ENCODE measurements around the gene KHDC4. TPM values are rescaled to one million over a fixed set of nuclear protein-coding genes. Genes with fewer than 3 reads are reported as not detected.

Gene KHDC4
- total and polyA plus RNA-seq, 10 of the 15 experiments (the other 5 are each of a cell fraction or from before 2014, with no cell fraction given): 11.7 to 109 (median 41.9) TPM

DNA sequence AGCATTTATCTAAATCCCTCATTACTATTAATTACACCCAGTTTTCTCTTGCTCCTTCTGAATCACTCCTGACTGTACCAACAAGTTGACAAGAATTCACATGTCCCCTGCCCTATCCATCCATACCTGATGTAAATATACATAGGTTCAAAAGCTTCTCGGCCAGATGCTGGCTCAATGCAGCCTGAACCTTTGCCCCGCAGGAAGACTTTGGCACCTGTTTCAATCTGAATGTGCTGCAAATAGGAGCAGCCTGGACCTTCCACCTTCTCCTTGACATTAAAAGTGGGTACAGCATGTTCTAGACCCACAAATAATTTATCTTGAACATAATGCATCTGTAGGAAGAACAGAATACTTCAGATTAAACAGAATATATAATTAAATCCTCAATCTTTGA lies 8.7 kb downstream of the KHDC4 start:
- SMC1A ChIA-PET (ENCODE audit: uncharacterized antibody, unreplicated experiment): no interaction called here
- ATAC-seq (no peak), FAIRE-seq (no peak), DNase-seq (ENCODE audit: low read depth, low spot score) (no peak)
- no peak overlapping the region for H3K4me2 ChIP-seq (ENCODE audit: control insufficient read depth, insufficient read depth)
- intact Hi-C loops (cut with micrococcal nuclease; ENCODE audit: unreplicated experiment): no loop called here
- TF ChIP-seq NRF1 (conservative IDR thresholded peaks at IDR 0.05; ENCODE audit: low read depth, low read length) (no peak), RB1 (IDR thresholded peaks at IDR 0.05; ENCODE audit: borderline replicate concordance) (no peak), SMC3 (IDR thresholded peaks at IDR 0.05; ENCODE audit: borderline replicate concordance, low read length) (no peak), CBX5 (IDR thresholded peaks at IDR 0.05; ENCODE audit: low read depth) (no peak), TAF1 (IDR thresholded peaks at IDR 0.05; ENCODE audit: borderline replicate concordance, low read depth, low read length) (no peak)
- TF ChIP-seq, protein P1, sequence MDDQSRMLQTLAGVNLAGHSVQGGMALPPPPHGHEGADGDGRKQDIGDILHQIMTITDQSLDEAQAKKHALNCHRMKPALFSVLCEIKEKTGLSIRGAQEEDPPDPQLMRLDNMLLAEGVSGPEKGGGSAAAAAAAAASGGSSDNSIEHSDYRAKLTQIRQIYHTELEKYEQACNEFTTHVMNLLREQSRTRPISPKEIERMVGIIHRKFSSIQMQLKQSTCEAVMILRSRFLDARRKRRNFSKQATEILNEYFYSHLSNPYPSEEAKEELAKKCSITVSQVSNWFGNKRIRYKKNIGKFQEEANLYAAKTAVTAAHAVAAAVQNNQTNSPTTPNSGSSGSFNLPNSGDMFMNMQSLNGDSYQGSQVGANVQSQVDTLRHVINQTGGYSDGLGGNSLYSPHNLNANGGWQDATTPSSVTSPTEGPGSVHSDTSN (IDR thresholded peaks at IDR 0.05; ENCODE audit: insufficient replicate concordance, low read depth, low read length): no peak
- H3K4me1 ChIP-seq (ENCODE audit: control insufficient read depth, insufficient read depth, low read length): no peaks in the 10 kb centered on the region
- CTCF ChIA-PET: no interaction called here
- H2AFZ ChIP-seq (ENCODE audit: control insufficient read depth, low read depth, low read length): no peak overlapping the region
- H3K36me3 ChIP-seq (ENCODE audit: control insufficient read depth in 2 of 2, insufficient read depth in 2 of 2, low read length in 1 of 2): peaks cover 17 to 49% of the 10 kb centered on the region in 2 experiments
- no peak overlapping the region for H3K4me3 ChIP-seq
- RAD21 ChIA-PET (ENCODE audit: unreplicated experiment): interaction anchor here (0.7 kb wide), 2 partner anchors 52 to 53 kb away, joined by 3 read pairs; partner anchors contain the start of gene ARHGEF2
- peaks cover 13% of the 10 kb centered on the region for H3K79me2 ChIP-seq (ENCODE audit: control insufficient read depth, insufficient read depth, low read length)
- WGBS (ENCODE audit: insufficient coverage, insufficient replicate concordance, low lambda C conversion rate, missing lambda C conversion rate): 94% methylated on average over 2 of the region's 2 CpGs
- BruUV-seq (replicated peaks): no TSS peak
- no peak overlapping the region for H3K27ac ChIP-seq (ENCODE audit: control insufficient read depth, insufficient read depth)
- no peak overlapping the region for H3K9ac ChIP-seq (ENCODE audit: control insufficient read depth, insufficient read depth, low read length)
- POLR2A ChIA-PET: interaction anchor here (0.5 to 0.7 kb wide), 3 partner anchors 8 to 280 kb away, joined by 3 to 5 read pairs (median 4); no protein-coding TSS in a partner anchor
- peaks cover 3% of the 10 kb centered on the region for H4K20me1 ChIP-seq (ENCODE audit: control insufficient read depth, insufficient read depth)
- no peaks in the 10 kb centered on the region for H3K9me3 ChIP-seq (replicated peaks; ENCODE audit: control insufficient read depth, insufficient read depth, low read length)
- in situ Hi-C loops (cut with MboI): no loop called here
- H3K27me3 ChIP-seq (replicated peaks in 1 of 2; ENCODE audit: control insufficient read depth in 2 of 2, insufficient read depth in 2 of 2, low read length in 1 of 2): no peaks in the 10 kb centered on the region

DNA sequence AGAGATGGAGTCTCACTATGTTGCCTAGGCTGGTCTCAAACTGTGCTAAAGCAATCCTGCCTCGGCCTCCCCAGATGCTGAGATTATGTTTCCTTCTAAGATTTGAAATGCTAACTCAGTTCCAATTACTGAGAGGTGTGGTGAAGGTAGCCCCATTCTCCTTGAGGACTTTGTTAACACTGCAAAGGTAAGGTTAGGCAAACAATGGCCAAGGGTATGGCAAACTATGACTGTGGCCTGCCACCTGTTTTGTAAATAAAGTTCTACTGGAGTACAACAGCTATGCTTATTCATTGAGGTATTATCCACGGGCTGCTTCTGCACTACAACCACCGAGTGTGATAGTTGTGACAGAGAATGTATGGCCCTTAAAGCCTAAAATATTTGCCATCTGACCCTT lies 13.5 kb downstream of the KHDC4 start:
- no peak overlapping the region for H3K4me3 ChIP-seq
- intact Hi-C loops (cut with micrococcal nuclease; ENCODE audit: unreplicated experiment) (no loop called here), in situ Hi-C loops (cut with MboI) (no loop called here)
- ChIA-PET SMC1A (ENCODE audit: uncharacterized antibody, unreplicated experiment) (no interaction called here), RAD21 (ENCODE audit: unreplicated experiment) (interaction anchor here (1.5 kb wide), 1 partner anchor 17 kb away, joined by 4 read pairs; no protein-coding TSS in a partner anchor), CTCF (interaction anchor here (0.6 to 1.5 kb wide), 3 partner anchors 46 to 69 kb away, joined by 3 to 4 read pairs (median 3); no protein-coding TSS in a partner anchor), POLR2A (no interaction called here)
- no peak overlapping the region for H3K9ac ChIP-seq (ENCODE audit: control insufficient read depth, insufficient read depth, low read length)
- no peak overlapping the region for H3K27ac ChIP-seq (ENCODE audit: control insufficient read depth, insufficient read depth)
- ATAC-seq (no peak), DNase-seq (ENCODE audit: low read depth, low spot score) (no peak), FAIRE-seq (no peak)
- H3K4me1 ChIP-seq (ENCODE audit: control insufficient read depth, insufficient read depth, low read length): no peaks in the 10 kb centered on the region
- TSS peak; percentile 34 for BruUV-seq (replicated peaks)
- H3K4me2 ChIP-seq (ENCODE audit: control insufficient read depth, insufficient read depth): no peak overlapping the region
- H2AFZ ChIP-seq (ENCODE audit: control insufficient read depth, low read depth, low read length): no peak overlapping the region
- no peaks in the 10 kb centered on the region for H3K9me3 ChIP-seq (replicated peaks; ENCODE audit: control insufficient read depth, insufficient read depth, low read length)
- H3K36me3 ChIP-seq (ENCODE audit: control insufficient read depth in 2 of 2, insufficient read depth in 2 of 2, low read length in 1 of 2): peaks cover 20 to 42% of the 10 kb centered on the region in 2 experiments
- no peaks in the 10 kb centered on the region for H3K27me3 ChIP-seq (replicated peaks in 1 of 2; ENCODE audit: control insufficient read depth in 2 of 2, insufficient read depth in 2 of 2, low read length in 1 of 2)
- peaks cover 3% of the 10 kb centered on the region for H4K20me1 ChIP-seq (ENCODE audit: control insufficient read depth, insufficient read depth)
- no peaks in the 10 kb centered on the region; the same call in 1 of the 2 replicates for H3K79me2 ChIP-seq (ENCODE audit: control insufficient read depth, insufficient read depth, low read length)
- 100% methylated on average over 3 of the region's 3 CpGs for WGBS (ENCODE audit: insufficient coverage, insufficient replicate concordance, low lambda C conversion rate, missing lambda C conversion rate)
- TF ChIP-seq EGR1 (IDR thresholded peaks at IDR 0.05; ENCODE audit: borderline replicate concordance in 1 of 2, low read depth in 2 of 2, low read length in 2 of 2) (no peak), PAX8 (IDR thresholded peaks at IDR 0.05) (no peak), KLF5 (IDR thresholded peaks at IDR 0.05; ENCODE audit: partially characterized antibody) (no peak), MTA3 (IDR thresholded peaks at IDR 0.05; ENCODE audit: borderline replicate concordance, low read length) (no peak), CBFB (IDR thresholded peaks at IDR 0.05; ENCODE audit: low read depth) (no peak), RAD51 (IDR thresholded peaks at IDR 0.05) (no peak), SP1 (IDR thresholded peaks at IDR 0.05; ENCODE audit: low read depth, low read length) (no peak), FOXM1 (IDR thresholded peaks at IDR 0.05; ENCODE audit: low read depth, low read length) (no peak)
- TF ChIP-seq, protein P2, sequence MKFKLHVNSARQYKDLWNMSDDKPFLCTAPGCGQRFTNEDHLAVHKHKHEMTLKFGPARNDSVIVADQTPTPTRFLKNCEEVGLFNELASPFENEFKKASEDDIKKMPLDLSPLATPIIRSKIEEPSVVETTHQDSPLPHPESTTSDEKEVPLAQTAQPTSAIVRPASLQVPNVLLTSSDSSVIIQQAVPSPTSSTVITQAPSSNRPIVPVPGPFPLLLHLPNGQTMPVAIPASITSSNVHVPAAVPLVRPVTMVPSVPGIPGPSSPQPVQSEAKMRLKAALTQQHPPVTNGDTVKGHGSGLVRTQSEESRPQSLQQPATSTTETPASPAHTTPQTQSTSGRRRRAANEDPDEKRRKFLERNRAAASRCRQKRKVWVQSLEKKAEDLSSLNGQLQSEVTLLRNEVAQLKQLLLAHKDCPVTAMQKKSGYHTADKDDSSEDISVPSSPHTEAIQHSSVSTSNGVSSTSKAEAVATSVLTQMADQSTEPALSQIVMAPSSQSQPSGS (IDR thresholded peaks at IDR 0.05; ENCODE audit: low read length): no peak
- TF ChIP-seq, protein P3, sequence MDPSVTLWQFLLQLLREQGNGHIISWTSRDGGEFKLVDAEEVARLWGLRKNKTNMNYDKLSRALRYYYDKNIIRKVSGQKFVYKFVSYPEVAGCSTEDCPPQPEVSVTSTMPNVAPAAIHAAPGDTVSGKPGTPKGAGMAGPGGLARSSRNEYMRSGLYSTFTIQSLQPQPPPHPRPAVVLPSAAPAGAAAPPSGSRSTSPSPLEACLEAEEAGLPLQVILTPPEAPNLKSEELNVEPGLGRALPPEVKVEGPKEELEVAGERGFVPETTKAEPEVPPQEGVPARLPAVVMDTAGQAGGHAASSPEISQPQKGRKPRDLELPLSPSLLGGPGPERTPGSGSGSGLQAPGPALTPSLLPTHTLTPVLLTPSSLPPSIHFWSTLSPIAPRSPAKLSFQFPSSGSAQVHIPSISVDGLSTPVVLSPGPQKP (IDR thresholded peaks at IDR 0.05; ENCODE audit: low read depth, low read length): no peak
